CD14-positive monocyte (primary cell): ENCODE results near the gene BRPF1. TPM values are rescaled to one million over a fixed set of nuclear protein-coding genes. Genes with fewer than 3 reads are reported as not detected.

Experiments used
- DNase-seq, 3 donors: peaks; one replicate each; pipeline ENCODE4 v3.0.0-alpha.2; 2011 to 2022
- H2AFZ ChIP-seq: 2 replicates; pipeline ENCODE4 v1.6.0; 2012; ENCODE audit warnings: mild to moderate bottlenecking, low read depth, low read length, inconsistent platforms; ENCODE audit not compliant: insufficient read depth, poor library complexity, severe bottlenecking
- H3K27ac ChIP-seq, 2 donors: 1 replicate in 1 of 2; 2 replicates in 1 of 2; pipeline ENCODE4 v1.5.1; 2012 to 2013; ENCODE audit warnings: low read length in 2 of 2, control low read depth in 1 of 2, inconsistent platforms in 1 of 2, low read depth in 1 of 2, mild to moderate bottlenecking in 1 of 2
- H3K27me3 ChIP-seq, 2 donors: one replicate each; pipeline versions ENCODE4 v1.6.0 to v1.6.1; 2011 to 2013; ENCODE audit warnings: low read length in 2 of 2; ENCODE audit not compliant: control insufficient read depth in 2 of 2, insufficient read depth in 2 of 2
- H3K36me3 ChIP-seq, 2 donors: replicated peaks in 1 of 2; 1 replicate in 1 of 2; 2 replicates in 1 of 2; pipeline versions ENCODE4 v1.5.1 to v1.6.1; 2012 to 2013; ENCODE audit warnings: low read length in 2 of 2, control low read depth in 1 of 2, inconsistent platforms in 1 of 2, mild to moderate bottlenecking in 1 of 2; ENCODE audit not compliant: insufficient read depth in 2 of 2, control insufficient read depth in 1 of 2
- H3K4me1 ChIP-seq, 2 donors: 1 replicate in 1 of 2; 2 replicates in 1 of 2; pipeline versions ENCODE4 v1.5.1 to v1.6.1; 2012 to 2013; ENCODE audit warnings: low read length in 2 of 2, control low read depth in 1 of 2, inconsistent platforms in 1 of 2, mild to moderate bottlenecking in 1 of 2, moderate library complexity in 1 of 2; ENCODE audit not compliant: insufficient read depth in 2 of 2, control insufficient read depth in 1 of 2
- H3K4me2 ChIP-seq: replicated peaks from 2 replicates; pipeline ENCODE3; 2012; ENCODE audit warnings: low read length, moderate library complexity, mild to moderate bottlenecking; ENCODE audit not compliant: poor library complexity, severe bottlenecking; ENCODE audit errors: extremely low read depth
- H3K4me3 ChIP-seq, 3 experiments: fragments of 200-600 bp in 1 of 3; sonication (generic) in 1 of 3; replicated peaks in 1 of 3; 1 replicate in 2 of 3; 2 replicates in 1 of 3; pipeline ENCODE4 v1.5.1; 2011 to 2013; ENCODE audit warnings: low read length in 3 of 3, mild to moderate bottlenecking in 3 of 3, control low read depth in 2 of 3, low read depth in 2 of 3, inconsistent platforms in 1 of 3, moderate library complexity in 1 of 3
- H3K79me2 ChIP-seq: 2 replicates; pipeline ENCODE4 v1.6.0; 2012; ENCODE audit warnings: mild to moderate bottlenecking, control low read depth, inconsistent platforms, low read length, moderate library complexity; ENCODE audit not compliant: insufficient read depth
- H3K9ac ChIP-seq: 2 replicates; pipeline ENCODE4 v1.6.0; 2017; ENCODE audit warnings: low read length, mild to moderate bottlenecking; ENCODE audit not compliant: insufficient read depth, poor library complexity, severe bottlenecking
- H3K9me3 ChIP-seq, 2 donors: replicated peaks in 1 of 2; 1 replicate in 1 of 2; 2 replicates in 1 of 2; pipeline versions ENCODE4 v1.5.1 to v1.6.1; 2012 to 2013; ENCODE audit warnings: low read length in 2 of 2, control low read depth in 1 of 2; ENCODE audit not compliant: control insufficient read depth in 1 of 2, insufficient read depth in 1 of 2
- H4K20me1 ChIP-seq: 2 replicates; pipeline ENCODE4 v1.6.0; 2012; ENCODE audit warnings: mild to moderate bottlenecking, low read length, control low read depth, moderate library complexity; ENCODE audit not compliant: insufficient read depth
- H3K27ac Mint-ChIP-seq, 7 donors: one replicate each; pipeline ENCODE4 v1.8.0; 2020; ENCODE audit warnings: mild to moderate bottlenecking in 7 of 7, mixed read lengths in 7 of 7, moderate library complexity in 6 of 7, inconsistent platforms in 2 of 7
- H3K27me3 Mint-ChIP-seq, 3 donors: one replicate each; pipeline ENCODE4 v1.8.0; 2021 to 2022; ENCODE audit warnings: low read depth in 3 of 3, mild to moderate bottlenecking in 3 of 3, mixed read lengths in 3 of 3, moderate library complexity in 3 of 3, inconsistent platforms in 1 of 3
- H3K36me3 Mint-ChIP-seq, 2 donors: one replicate each; pipeline ENCODE4 v1.8.0; 2020; ENCODE audit warnings: mixed read lengths in 2 of 2, inconsistent platforms in 1 of 2, mild to moderate bottlenecking in 1 of 2
- H3K4me1 Mint-ChIP-seq: one replicate; pipeline ENCODE4 v1.8.0; 2020; ENCODE audit warnings: mild to moderate bottlenecking, mixed read lengths
- H3K4me3 Mint-ChIP-seq, 2 donors: one replicate each; pipeline ENCODE4 v1.8.0; 2020; ENCODE audit warnings: mild to moderate bottlenecking in 2 of 2, mixed read lengths in 2 of 2, moderate library complexity in 1 of 2
- H3K9me3 Mint-ChIP-seq, 7 donors: one replicate each; pipeline ENCODE4 v1.8.0; 2020 to 2022; ENCODE audit warnings: mixed read lengths in 7 of 7, mild to moderate bottlenecking in 6 of 7, moderate library complexity in 6 of 7, inconsistent platforms in 2 of 7
- WGBS: methylation state at CpG from one replicate; pipeline ENCODE4 v1.1.5; 2013; ENCODE audit warnings: missing lambda C conversion rate; ENCODE audit not compliant: insufficient coverage; 5-methylcytosine and 5-hydroxymethylcytosine counted together
- intact Hi-C, 2 donors: fragments of 100-400 bp; cut with micrococcal nuclease; formaldehyde crosslinking; loops; one replicate each; pipeline versions ENCODE4 v1.15.0 to v1.15.1; 2023
- polyA plus RNA-seq, 3 donors: library from polyadenylated mRNA; depleted of rRNA in 1 of 3; unstranded in 2 of 3; stranded (reverse) in 1 of 3; fragments of 300-500 nt in 2 of 3; fragments of >200 nt in 1 of 3; fragmentation: Illumina TruSeq in 2 of 3; gene quantifications; 1 replicate in 2 of 3; 2 replicates in 1 of 3; pipeline ENCODE4 v1.2.3, GENCODE V29; 2012 to 2021
- TF ChIP-seq, protein P1 (sequence below): fragments of 200-600 bp; IDR thresholded peaks from one replicate; pipeline ENCODE4 v1.8.0; 2022; ENCODE audit warnings: antibody characterized with exemption, mild to moderate bottlenecking

Gene BRPF1
- polyA plus RNA-seq, 3 donors: 5.1 to 22.5 (median 10.4) TPM

DNA sequence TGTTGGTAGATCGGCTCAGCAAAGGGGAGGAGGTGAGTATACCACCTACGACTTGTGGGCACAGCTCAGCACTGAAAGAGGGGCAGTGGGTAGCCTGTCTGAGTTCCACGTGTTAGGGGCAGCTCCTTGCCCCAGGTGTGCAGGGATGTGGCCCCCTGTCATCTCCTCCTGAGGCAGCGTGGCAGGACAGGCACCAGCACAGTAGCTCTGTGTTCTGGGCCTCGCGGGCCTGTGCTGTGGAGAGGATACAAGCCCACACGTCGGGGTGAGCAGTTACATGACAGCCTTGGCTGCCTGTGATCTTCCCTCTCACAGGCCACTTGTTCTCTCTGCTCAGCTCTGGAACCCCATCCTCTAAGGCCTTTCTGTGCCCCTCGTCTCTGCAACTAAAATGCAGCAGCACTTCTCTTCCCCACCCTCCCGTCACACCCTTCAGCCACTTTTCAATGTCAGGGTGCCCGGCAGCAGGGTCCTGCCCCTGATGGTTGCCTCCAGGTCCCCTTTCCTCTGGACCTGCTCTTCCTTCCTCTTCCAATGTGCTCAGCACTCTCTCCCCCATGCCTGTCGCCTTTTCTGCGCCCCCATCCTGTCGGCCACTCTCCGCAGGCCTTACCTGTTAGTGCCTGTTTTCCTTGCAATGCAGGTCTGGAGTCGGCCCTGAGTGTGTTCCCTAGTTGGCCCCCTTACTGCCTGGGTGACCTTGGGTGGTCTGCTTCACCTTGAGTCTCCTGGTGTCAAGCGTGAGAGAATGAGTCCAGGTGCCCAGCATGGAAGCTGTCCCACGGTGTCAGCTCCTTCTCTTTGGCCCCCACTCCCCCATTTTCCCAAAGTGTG, 46.1 kb upstream of the BRPF1 start:
- Histone ChIP-seq H3K27me3 (no peaks in the 10 kb centered on the region), H3K4me3 (no peak overlapping the region), H3K27ac (peak overlapping the region in 1 of 2 donors; percentile 8), H3K9ac (no peak overlapping the region), H3K4me2 (no peak overlapping the region), H3K9me3 (no peaks in the 10 kb centered on the region), H3K79me2 (no peaks in the 10 kb centered on the region), H2AFZ (no peak overlapping the region), H3K4me1 (no peaks in the 10 kb centered on the region), H4K20me1 (peaks cover 98% of the 10 kb centered on the region), H3K36me3 (peaks cover 98 to 100% of the 10 kb centered on the region in 2 donors)
- TF ChIP-seq, protein P1, sequence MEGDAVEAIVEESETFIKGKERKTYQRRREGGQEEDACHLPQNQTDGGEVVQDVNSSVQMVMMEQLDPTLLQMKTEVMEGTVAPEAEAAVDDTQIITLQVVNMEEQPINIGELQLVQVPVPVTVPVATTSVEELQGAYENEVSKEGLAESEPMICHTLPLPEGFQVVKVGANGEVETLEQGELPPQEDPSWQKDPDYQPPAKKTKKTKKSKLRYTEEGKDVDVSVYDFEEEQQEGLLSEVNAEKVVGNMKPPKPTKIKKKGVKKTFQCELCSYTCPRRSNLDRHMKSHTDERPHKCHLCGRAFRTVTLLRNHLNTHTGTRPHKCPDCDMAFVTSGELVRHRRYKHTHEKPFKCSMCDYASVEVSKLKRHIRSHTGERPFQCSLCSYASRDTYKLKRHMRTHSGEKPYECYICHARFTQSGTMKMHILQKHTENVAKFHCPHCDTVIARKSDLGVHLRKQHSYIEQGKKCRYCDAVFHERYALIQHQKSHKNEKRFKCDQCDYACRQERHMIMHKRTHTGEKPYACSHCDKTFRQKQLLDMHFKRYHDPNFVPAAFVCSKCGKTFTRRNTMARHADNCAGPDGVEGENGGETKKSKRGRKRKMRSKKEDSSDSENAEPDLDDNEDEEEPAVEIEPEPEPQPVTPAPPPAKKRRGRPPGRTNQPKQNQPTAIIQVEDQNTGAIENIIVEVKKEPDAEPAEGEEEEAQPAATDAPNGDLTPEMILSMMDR: no peak
- intact Hi-C loops: no loop called here
- DNase-seq: no peak
- Mint-ChIP-seq H3K9me3 (no peaks in the 10 kb centered on the region), H3K27ac (peak overlapping the region in 2 of 7 donors; percentile 1 to 50), H3K36me3 (peaks cover 98 to 100% of the 10 kb centered on the region in 2 donors), H3K27me3 (peaks cover 0 to 4% (median 0%) of the 10 kb centered on the region in 3 donors), H3K4me3 (no peak overlapping the region), H3K4me1 (no peaks in the 10 kb centered on the region)
- WGBS: 97% methylated on average over 18 of the region's 18 CpGs

DNA sequence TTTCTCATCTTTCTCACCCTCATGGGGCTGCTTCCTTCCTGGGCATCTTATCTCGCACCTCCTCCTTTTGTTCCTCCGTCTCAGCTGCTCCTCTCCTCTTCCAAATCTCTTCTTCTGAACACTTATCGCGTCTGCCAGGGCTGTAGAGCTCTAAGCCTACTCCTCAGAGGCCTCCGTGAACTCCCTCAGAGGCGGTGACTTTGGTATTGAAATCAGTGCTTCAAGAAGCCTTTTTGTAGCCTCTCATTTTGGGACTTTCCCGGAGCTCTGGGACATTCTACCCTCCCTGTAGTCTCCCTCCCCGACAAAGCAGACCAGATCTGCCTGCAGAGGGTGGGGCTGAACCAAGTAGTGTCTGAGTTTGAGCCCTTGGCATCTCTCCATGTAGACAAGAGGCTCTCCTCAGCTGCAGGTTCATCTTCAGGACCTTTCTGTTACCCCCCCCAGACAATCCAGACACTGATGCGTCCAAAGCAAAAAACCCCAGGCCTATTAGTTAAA, 45.4 kb upstream of the BRPF1 start:
- no peaks in the 10 kb centered on the region for H3K27me3 ChIP-seq
- no peaks in the 10 kb centered on the region for H3K9me3 Mint-ChIP-seq
- H3K4me1 ChIP-seq: no peaks in the 10 kb centered on the region
- H3K9ac ChIP-seq: no peak overlapping the region
- no peaks in the 10 kb centered on the region for H3K9me3 ChIP-seq
- peak overlapping the region in 2 of 7 donors; percentile 1 to 63 for H3K27ac Mint-ChIP-seq
- no peak for DNase-seq
- no peak overlapping the region for H3K4me3 Mint-ChIP-seq
- WGBS: 96% methylated on average over 6 of the region's 9 CpGs
- no peak overlapping the region for H3K4me3 ChIP-seq
- H3K27ac ChIP-seq: peak overlapping the region in 1 of 2 donors; percentile 8
- H3K36me3 ChIP-seq: peaks cover 99 to 100% of the 10 kb centered on the region in 2 donors
- H3K79me2 ChIP-seq: no peaks in the 10 kb centered on the region
- H3K4me2 ChIP-seq: no peak overlapping the region
- TF ChIP-seq, protein P1: no peak
- H3K27me3 Mint-ChIP-seq: peaks cover 0 to 4% (median 0%) of the 10 kb centered on the region in 3 donors
- no peaks in the 10 kb centered on the region for H3K4me1 Mint-ChIP-seq
- H2AFZ ChIP-seq: no peak overlapping the region
- peaks cover 98 to 100% of the 10 kb centered on the region in 2 donors for H3K36me3 Mint-ChIP-seq
- intact Hi-C loops: no loop called here
- peaks cover 98% of the 10 kb centered on the region for H4K20me1 ChIP-seq
